IPS DF 4.7 (cell line): ENCODE results near the gene B4GALNT1.
"Not testable (repeated sequence)": the region's sequence is repeated elsewhere in the genome, so short reads cannot be mapped to it uniquely, and the experiment has no call there.

Experiments
- DNase-seq: peaks from one replicate; pipeline ENCODE4 v3.0.0-alpha.2; 2013; ENCODE audit warnings: low spot score; ENCODE audit errors: extremely low read depth

B4GALNT1 gene

GRCh38 chr12:57637364-57637763, 4.4 kb upstream of the B4GALNT1 start:
- DNase-seq = no peak

- not testable (repeated sequence) for DNase-seq
Measured at GRCh38 chr12:57636731-57637130, 3.7 kb upstream of the B4GALNT1 start.

GRCh38 chr12:57632073-57632957, 686 bp downstream of the B4GALNT1 start:
- DNase-seq = no peak

GRCh38 chr12:57631566-57632072, 1.4 kb downstream of the B4GALNT1 start:
- no peak for DNase-seq

GRCh38 chr12:57630891-57631433, 2.0 kb downstream of the B4GALNT1 start:
- no peak for DNase-seq

GRCh38 chr12:57629897-57630471, 3.0 kb downstream of the B4GALNT1 start:
- DNase-seq = no peak

GRCh38 chr12:57628280-57629191, 4.5 kb downstream of the B4GALNT1 start:
- no peak for DNase-seq

GRCh38 chr12:57627501-57628279, 5.3 kb downstream of the B4GALNT1 start:
- no peak for DNase-seq

GRCh38 chr12:57626921-57627445, 6.0 kb downstream of the B4GALNT1 start:
- DNase-seq = no peak

- no peak for DNase-seq
Measured at GRCh38 chr12:57626111-57626920, 6.7 kb downstream of the B4GALNT1 start.

- no peak for DNase-seq
Measured at GRCh38 chr12:57625261-57626032, 7.6 kb downstream of the B4GALNT1 start.

GRCh38 chr12:57624441-57625220, 8.4 kb downstream of the B4GALNT1 start:
- DNase-seq = no peak

GRCh38 chr12:57623811-57624390, 9.1 kb downstream of the B4GALNT1 start:
- DNase-seq = no peak

GRCh38 chr12:57623385-57623784, 9.6 kb downstream of the B4GALNT1 start:
- no peak for DNase-seq

GRCh38 chr12:57622293-57623245, 10.4 kb downstream of the B4GALNT1 start:
- no peak for DNase-seq
